ELF-1 (cell line): ENCODE data around the gene CCND1.

Experiments used
- DNase-seq: peaks from one replicate; pipeline ENCODE4 v3.0.0-alpha.2; 2016; ENCODE audit warnings: low read depth, low spot score

The CCND1 gene

DNA sequence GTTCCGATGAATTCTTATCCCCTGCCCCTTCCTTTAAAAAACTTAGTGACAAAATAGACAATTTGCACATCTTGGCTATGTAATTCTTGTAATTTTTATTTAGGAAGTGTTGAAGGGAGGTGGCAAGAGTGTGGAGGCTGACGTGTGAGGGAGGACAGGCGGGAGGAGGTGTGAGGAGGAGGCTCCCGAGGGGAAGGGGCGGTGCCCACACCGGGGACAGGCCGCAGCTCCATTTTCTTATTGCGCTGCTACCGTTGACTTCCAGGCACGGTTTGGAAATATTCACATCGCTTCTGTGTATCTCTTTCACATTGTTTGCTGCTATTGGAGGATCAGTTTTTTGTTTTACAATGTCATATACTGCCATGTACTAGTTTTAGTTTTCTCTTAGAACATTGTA is 12.0 kb downstream of the CCND1 start:
- no peak for DNase-seq

DNA sequence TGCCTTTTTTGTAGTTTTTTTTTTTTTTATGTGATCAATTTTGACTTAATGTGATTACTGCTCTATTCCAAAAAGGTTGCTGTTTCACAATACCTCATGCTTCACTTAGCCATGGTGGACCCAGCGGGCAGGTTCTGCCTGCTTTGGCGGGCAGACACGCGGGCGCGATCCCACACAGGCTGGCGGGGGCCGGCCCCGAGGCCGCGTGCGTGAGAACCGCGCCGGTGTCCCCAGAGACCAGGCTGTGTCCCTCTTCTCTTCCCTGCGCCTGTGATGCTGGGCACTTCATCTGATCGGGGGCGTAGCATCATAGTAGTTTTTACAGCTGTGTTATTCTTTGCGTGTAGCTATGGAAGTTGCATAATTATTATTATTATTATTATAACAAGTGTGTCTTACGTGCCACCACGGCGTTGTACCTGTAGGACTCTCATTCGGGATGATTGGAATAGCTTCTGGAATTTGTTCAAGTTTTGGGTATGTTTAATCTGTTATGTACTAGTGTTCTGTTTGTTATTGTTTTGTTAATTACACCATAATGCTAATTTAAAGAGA is 12.5 kb downstream of the CCND1 start:
- DNase-seq: no peak

DNA sequence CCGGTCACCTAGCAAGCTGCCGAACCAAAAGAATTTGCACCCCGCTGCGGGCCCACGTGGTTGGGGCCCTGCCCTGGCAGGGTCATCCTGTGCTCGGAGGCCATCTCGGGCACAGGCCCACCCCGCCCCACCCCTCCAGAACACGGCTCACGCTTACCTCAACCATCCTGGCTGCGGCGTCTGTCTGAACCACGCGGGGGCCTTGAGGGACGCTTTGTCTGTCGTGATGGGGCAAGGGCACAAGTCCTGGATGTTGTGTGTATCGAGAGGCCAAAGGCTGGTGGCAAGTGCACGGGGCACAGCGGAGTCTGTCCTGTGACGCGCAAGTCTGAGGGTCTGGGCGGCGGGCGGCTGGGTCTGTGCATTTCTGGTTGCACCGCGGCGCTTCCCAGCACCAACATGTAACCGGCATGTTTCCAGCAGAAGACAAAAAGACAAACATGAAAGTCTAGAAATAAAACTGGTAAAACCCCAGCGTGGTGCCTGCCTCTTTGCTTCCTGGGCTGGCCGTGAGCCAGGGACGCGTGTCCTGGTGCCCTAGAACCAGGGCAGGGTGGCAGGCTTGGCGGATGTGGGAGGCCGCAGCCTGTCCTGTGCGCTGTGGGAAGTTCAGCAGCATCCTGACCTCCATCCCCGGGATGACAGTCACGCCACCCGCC is 13.2 kb downstream of the CCND1 start:
- DNase-seq: no peak

DNA sequence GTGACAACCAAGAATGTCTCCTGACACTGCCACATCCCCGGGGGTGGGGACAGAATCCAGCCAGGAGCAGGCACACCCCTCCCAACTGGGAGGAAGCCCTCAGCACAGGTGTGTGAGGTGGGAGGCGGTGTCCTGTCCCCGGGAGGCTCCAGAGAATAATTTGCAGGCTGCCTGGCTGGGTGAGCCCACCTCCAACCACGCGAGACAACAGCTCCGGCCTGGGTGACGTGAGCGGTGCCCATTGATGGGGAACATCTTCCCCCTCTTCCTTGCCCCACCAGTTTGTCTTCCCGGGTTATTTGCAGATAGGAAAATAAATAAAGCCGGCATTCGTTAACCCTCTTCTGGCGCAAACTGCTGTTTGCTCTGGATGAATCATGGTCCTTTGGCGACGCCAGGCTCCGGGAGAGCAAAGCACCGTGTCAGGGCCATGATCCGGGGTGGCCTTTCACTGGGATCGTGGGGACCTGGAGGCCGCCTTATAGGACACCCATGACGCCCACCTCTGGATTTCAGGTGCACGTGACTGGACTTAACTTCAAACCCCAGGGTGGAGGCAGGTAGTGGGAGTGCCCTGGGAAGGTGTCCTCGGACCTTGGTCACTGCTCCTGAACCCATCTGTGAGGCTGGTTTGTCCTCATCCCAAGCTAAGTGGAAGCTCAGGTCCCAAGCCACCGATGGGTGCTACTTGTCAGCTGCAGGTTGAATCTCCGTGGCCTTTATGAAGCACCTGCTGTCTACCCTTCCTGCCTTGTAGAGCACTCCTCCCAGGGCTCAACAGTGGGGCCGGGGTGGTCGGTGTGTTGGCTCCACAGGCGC is 13.9 kb downstream of the CCND1 start:
- peak; percentile 27 for DNase-seq

DNA sequence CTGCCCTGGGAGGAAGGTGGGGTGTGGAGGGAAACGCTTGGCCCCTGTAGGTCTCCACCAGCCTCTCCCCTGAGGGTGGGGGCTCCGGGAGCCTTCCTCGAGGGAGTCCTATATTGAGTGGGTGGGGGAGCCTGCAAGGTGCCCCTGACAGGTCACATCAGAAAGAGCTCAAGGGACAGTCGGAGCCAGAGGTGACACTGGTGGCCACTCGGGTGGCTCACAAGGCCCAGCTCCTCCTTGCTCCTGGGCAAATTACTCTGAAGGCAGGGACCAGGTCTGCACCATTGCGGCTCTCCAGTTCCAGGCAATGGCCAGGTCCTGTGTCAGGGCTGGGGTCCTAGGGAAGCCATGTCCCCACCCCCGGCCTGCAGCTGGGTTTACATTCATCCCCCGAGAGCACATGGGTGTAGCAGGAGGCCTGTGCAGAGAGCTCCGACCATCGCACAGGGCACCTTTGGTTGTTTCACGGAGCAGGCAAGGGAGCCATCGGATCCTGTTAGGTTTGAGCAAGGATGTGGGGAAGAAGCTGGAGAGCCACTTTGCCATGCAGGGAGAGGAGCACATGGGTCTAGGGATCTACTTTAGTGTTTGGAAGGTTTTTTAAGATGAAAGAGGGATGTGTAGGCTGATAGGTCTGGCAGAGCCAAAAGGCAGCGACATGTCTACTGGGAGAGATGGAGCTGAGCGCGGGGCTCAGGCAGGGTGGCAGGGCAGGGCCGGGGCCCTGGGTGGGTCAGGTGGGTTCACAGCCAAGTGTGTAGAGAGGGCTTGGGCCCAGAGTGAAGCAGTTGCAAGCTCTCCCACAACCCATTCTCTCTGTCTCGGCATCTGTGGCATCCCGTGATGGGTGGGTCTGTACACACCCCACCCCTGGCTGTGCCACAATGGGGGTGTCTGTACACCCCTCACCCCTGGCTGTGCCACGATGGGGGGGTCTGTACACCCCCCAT is 14.8 kb downstream of the CCND1 start:
- peak; percentile 38 for DNase-seq

DNA sequence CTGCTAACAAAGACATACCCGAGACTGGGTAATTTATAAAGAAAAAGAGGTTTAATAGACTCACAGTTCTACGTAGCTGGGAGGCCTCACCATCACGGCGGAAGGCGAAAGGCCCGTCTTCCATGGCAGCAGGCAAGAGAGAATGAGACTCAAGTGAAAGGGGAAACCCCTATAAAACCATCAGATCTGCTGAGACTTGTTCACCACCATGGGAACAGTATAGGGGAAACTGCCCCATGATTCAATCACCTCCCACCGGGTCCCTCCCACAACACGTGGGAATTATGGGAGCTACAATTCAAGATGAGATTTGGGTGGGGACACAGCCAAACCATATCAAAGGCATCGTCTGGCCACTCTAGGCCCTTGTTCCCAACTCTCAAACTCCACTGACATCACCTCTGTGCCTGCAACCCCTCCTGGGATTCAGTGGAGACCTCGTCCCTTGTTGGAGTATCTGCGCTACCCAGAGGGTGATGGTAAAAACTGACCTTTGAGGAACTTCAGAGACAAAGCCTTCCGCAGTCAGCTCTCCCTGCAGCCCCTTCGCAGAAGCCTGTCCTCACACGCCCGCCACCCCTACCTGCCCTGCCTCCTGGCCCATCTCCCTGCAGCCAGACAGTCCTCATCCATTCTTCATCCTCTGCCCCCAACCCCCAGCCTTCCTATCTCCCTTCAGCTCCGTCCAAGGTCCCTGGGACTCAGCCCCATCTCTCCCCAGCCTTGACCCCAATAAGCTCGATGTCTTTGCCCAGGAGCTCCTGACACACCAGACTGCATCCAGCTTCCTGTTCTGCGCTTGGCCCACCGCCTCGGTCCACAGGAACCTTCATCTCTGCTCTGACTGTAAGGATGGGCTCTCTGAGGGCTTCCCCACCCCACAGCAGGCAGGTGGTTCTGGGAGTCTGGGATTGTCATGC is 15.8 kb downstream of the CCND1 start:
- DNase-seq: no peak

DNA sequence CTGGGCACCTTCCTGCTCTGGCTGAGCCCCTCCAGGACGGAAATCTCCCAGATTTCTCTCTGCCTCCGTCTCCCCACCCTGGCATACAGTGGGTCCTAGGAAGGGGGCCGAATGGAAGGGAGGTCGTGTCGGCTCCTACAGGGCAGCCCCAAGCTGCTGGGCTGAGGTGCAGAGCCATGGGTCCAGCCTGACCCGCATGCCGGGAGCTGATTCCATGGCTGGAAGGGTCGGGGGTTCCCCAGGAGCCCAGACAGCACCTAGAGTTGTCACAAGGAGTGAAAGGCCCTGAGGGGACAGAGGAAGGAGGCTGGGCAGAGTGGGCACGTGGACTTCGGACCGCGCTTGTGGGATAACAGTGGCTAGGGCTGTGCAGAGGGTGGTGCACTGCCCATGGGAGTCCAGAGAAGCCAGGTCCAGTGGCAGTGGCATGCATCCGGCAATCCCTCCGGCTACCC is 16.5 kb downstream of the CCND1 start:
- DNase-seq: no peak

DNA sequence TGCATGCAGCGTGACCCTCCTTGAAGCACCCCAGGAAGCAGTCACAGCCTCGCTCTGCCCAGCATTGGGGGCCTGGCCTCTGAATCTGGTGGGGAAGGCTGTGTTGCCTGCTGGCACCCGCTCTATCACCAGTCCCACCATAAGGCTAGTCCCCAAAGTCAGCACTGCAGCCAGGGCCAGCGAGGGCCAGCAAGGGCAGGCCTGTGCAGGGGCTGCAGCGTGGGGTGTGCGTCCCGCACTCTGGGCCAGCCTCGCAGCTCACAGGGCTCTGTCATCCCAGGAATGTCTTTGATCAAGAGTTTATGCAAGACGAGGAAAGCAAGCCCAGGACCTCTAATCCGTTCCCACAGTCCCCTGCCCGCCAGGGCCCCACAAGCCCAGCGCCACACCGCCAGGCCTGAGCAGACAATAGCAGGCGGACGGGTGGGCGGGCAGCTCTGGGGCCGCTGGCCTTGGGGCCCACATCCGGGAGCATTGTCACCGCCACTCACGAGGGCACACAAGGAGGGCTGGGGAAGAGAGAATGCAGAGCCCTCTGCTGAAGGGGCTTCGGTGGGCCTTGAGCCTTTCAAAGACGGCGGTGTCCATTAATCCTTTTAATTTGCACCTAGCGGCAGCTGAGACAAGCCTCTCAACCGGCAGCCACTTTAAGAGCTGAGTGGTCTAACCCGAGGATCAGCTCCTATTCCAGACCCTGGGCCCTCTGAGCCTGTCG is 17.1 kb downstream of the CCND1 start:
- peak; percentile 96 for DNase-seq

DNA sequence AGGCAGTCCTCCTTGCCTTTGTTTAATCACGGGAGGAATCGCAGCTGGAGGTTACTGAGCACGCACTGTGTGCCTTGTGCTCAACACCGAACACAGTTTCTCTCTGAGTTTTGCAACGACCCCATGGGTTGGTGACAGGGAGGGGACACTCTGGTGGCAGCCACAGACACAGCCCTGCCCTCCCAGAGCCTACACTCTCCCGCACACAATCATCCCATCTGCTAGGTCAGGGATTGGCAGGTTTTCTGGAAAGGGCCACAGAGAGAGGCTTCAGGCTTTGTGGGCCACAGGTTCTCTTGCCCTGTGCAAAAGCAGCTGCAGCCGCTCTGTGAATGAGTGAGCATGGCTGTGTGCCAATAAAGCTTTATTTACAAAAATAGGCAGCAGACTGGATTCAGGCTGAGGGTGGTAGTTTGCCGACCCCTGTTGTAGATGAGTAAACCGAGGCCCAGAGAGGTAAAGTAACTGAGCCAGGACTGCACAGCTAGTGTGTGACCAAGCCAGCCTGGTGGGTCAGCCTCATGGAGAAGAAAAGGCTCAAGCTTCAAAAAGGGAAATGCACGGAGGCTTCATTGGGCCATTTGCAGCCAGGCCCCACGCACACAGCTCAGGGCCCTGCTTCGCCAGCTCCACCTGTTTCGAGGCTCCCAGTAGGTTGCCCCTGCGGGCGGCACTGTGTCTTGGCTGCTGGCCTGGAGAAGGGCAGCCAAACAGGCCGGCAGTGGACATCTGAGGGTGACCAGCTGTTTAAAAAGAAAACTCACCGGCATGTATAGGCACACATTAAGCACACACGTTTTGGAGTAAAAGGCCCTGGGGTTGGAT is 17.9 kb downstream of the CCND1 start:
- DNase-seq: no peak

DNA sequence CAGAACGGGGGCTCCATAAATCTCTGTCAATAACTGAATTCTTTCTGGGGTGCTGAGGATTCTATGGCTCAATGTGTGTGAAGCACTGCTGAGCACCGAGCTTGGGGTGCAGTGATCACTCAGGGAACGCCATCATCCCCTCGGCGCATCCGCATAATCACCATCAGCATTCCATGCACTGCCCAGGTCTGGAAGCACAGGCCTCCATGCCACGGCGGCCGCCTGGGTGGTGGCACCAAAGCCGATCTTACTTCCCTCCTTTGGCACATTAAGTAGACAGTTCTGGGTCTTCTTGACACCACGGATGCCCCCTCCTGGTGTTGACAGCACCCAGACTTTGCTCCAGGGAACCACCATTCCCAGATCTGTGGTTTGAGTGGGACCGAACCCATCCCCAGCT is 18.6 kb downstream of the CCND1 start:
- DNase-seq: no peak

DNA sequence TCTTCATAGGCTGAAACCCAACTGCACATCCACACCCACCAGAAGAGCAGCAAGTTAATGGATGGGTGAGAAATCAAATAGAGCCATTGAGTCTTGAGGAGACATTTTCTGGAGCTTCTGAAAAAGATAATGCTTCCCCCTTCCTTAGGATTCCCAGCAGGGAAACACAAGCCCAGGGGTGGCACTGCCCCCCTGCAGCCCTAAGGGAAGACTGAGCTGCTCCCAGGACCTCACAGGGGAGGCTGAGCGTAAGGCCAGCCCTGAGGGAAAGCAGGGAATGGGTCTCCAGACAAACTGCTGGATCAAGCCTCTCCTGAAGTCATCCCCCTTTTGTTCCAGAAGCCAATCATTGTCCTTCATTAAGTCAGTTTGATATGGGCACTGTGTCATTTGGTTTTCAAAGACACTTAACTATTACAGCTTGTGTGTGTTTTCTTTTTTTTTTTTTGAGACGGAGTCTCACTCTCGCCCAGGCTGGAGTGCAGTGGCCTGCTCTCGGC is 19.1 kb downstream of the CCND1 start:
- no peak for DNase-seq

DNA sequence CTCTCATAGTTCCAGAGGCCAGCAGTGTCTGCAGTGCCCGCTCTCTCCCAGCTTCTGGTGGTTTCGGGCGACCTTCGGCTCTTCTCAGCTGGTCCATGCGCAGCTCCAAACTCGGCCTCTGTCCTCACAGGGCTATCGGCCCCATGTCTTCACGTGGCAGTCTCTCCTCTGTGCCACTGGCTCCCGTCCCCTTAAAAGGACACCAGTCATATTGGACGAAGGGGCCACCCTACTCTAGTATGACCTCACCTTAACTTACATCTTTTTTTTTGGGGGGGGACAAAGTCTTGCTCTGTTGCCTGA is 20.4 kb downstream of the CCND1 start:
- no peak for DNase-seq

DNA sequence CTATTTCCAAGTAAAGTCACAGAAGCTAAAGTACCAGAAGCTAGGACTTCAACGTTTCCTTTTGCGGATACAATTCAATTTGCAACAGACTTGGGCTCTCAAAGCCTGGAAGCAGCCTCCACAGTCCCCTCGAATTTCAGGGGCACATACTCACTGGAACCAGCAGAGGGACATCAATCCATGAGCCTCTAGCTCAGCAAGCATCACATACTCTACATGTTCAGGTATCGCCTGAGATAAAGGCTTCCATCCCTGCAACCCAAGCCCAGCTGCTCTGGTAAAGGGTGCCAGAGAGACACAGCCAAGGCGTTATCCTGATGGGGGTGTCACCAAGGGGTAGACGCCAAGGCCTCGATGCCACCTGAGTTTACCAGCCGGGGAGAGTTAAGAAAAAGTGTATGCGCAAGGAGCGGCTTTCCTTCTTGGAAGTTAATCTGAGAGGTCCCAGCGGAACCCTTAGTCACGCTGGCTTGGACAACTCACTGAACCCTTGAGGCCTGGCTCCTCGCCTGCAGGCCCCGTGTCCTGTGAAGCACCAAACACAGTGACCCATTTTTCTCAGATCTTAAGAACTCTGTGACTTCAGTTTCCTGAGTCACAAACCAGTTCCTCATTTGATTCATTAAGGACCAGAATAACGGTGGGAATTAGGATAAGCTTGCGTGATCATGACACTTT is 21.2 kb downstream of the CCND1 start:
- DNase-seq: peak; percentile 43

DNA sequence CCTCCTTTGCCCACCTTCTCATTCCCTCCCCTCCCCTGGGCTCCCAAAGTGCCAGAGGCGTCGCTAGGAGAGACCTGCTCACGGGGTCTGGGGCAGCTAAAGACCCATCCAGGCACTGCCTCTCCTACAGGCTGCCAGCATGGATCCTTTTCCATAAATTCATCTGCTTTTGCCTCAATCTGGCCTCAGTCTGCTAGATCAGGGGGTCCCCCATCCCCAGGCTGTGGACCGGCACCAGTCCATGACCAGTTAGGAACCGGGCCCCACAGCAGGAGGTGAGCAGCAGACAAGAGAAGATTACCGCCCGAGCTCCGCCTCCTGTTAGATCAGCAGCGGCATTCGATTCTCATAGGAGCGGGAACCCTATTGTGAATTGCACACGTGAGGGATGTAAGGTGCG is 21.9 kb downstream of the CCND1 start:
- DNase-seq: no peak

DNA sequence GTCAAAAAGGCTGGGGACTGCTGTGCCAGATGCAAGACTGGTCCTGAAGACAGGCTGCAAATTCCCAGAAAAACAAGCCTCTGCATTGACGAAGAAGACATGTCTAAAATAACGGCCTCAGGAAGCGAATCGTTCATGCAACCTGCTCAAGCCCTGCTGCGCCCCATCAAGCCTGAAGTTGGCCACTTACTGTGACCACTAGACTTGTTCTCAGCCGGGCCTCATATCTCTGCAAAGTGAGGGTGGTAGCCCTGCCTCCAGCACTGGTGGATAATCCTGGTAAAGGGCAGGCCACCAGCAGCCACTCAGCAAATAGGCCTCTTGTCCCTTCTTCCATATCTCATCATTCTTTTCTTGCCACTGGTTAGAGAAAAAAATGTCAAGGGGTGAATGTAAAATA is 22.4 kb downstream of the CCND1 start:
- no peak for DNase-seq

DNA sequence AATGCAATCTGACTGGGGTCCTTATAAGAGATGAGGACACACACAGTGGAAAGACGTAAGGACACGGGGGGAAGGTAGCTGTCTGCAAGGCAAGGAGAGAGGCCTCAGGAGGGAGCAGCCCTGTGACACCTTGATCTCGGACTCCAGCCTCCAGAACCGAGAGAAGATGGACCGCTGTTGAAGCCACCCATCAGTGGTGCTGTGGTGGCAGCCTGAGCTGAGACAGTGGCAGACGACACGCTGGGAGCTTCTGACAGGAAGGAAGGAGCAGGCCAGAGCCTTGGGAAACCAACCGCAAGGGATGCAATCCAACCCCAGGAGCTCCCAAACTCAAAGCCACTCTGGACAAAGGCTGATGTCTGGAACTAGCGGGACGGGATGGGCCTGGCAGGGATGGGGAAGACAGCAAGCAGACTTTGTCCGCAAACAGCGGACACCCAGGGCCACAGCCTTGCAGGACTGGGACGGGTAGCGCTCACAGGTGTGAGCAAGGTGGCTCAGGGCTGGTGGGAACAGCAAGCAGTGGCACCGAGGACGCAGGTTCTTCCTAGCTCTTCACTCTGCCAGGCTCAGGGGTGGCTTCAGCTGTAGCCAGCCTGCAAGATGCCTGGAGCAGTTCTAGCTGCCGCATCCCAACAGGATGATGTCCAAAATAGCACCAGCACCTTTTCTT is 23.3 kb downstream of the CCND1 start:
- no peak for DNase-seq

DNA sequence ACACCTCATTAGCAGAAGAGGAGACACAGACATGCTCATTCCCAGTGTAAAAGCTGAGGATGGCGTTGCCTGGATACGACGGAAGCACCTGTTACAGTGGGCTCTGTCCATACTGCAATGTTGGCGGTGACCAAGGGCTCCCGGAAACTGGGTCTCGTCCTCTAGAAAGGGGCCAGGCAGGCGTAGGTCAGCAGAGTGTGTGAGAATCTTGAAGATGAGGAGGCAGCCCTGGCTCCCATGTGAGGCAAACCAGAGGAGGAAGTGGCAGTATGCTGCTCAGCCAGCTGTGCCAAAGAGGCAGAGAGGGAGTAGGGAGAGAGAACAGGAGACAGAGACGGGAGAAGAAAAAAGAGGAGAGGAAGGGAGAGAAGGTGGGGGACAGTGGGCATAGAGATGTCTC is 23.9 kb downstream of the CCND1 start:
- no peak for DNase-seq

DNA sequence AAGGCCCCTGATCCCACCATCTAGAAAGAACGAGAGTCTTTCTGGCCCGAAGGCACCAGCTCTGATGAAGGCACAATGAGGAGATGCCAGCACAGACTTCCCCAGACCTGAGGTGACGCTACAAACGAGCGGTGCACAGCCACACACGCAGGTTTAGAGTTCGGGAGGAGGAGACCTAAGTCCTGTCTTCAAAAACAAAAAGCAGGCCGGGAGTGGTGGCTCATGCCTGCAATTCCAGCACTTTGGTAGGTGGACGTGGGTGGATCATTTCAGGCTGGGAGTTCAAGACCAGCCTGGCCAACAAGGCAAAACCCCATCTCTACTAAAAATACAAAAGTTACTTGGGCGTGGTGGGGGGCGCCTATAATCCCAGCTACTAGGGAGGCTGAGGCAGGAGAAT is 24.7 kb downstream of the CCND1 start:
- no peak for DNase-seq
